GM19043 (cell line): ENCODE measurements around the gene ZNF318.
"Not testable (repeated sequence)": the region's sequence is repeated elsewhere in the genome, so short reads cannot be mapped to it uniquely, and the experiment has no call there.

Experiments
- ATAC-seq: cut with Tn5 transposase; IDR thresholded peaks from one replicate; pipeline ENCODE4 v1.9.1; 2021; ENCODE audit warnings: low read depth; ENCODE audit not compliant: unreplicated experiment

ZNF318 gene, protein sequence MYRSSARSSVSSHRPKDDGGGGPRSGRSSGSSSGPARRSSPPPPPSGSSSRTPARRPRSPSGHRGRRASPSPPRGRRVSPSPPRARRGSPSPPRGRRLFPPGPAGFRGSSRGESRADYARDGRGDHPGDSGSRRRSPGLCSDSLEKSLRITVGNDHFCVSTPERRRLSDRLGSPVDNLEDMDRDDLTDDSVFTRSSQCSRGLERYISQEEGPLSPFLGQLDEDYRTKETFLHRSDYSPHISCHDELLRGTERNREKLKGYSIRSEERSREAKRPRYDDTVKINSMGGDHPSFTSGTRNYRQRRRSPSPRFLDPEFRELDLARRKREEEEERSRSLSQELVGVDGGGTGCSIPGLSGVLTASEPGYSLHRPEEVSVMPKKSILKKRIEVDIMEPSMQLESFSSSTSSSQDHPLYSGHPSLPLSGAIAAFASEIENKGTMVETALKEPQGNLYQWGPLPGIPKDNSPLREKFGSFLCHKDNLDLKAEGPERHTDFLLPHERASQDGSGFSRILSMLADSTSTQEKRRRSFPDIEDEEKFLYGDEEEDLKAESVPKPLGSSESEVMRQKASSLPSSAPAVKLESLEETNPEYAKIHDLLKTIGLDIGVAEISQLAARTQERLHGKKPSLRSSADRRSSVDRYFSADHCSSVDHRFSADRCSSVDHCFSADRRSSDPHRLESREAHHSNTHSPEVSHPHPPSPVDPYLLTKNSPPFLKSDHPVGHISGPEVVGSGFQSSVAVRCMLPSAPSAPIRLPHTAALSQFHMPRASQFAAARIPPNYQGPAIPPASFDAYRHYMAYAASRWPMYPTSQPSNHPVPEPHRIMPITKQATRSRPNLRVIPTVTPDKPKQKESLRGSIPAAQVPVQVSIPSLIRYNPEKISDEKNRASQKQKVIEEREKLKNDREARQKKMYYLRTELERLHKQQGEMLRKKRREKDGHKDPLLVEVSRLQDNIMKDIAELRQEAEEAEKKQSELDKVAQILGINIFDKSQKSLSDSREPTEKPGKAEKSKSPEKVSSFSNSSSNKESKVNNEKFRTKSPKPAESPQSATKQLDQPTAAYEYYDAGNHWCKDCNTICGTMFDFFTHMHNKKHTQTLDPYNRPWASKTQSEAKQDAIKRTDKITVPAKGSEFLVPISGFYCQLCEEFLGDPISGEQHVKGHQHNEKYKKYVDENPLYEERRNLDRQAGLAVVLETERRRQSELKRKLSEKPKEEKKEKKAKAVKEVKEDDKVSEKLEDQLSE (N-terminal part only)

DNA sequence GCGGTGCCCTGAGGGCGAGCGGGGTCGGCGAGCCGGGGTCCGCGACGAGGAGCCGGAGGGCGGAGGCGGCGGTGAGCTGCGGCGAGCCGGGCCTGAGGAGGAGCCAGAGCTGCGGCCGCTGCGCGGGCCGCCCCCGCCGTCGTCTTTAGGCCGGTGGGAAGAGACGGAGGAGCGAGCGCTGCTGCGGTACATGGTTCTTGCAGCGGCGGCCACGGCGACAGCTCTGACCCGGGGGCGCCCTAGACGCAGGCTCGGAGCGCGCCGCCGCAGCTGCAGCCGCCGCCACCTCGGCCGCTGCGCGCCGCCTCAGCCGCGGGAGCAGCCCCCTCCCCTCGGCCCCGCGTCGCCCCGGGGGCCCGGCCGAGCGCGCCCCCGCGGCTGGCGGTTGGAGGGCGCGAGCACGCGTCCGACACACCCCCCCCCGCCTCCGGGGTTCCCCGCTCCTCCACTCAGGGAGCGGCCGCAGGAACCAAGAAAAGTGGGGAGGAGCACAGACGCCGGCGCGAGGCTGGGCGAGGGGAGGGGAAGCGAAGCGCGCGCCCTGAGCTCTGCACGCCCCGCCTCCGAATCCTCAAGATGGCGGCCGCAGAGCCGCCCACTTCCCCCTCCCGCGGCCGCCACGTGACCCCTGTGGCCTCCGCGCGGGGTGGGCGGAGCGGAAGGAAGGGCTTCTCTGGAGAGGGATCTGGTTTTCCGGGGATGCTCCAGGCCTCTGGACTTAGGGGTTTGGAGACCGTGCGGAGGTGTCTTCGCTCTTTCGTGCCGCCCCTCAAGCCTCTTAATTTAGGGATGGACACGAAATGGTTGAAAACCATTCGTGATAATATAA is at the start of gene ZNF318:
Gene ZNF318, minus strand, starts transcription at position 474 of the 829 bp plus-strand sequence. Its CDS starts 282 bp downstream, at position 192.
- peak; percentile 72 for ATAC-seq

DNA sequence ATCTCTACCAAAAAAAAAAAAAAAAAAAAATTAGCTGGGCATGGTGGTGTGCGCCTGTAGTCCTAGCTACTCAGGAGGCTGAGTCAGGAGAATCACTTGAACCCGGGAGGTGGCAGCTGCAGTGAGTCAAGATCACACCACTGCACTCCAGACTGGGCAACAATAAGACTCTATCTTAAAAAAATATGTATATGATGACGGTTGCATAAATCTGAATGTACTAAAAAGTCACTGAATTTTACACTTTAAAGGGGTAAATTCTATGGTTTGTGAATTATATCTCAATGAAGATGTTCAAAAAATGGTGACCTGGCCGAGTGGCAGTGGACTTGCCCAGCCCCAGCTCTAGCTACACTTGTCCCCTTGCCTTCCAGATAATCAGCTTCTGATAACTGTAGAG is 47.5 kb upstream of the ZNF318 start:
- no peak for ATAC-seq

DNA sequence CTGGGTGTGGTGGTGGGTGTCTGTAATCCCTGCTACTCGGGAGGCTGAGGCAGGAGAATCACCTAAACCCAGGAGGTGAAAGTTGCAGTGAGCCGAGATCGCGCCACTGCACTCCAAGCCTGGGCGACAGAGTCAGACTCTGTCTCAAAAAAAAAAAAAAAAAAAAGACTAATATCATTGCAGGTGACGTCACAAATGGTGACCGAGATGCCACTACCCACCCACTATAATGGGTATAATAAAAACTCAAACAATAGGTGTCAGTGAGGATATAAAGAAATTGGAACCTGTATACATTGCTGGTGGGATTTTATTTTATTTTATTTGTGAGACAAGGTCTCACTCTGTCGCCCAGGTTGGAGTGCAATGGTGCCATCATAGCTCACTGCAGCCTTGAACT is 45.8 kb upstream of the ZNF318 start:
- not testable (repeated sequence) for ATAC-seq

DNA sequence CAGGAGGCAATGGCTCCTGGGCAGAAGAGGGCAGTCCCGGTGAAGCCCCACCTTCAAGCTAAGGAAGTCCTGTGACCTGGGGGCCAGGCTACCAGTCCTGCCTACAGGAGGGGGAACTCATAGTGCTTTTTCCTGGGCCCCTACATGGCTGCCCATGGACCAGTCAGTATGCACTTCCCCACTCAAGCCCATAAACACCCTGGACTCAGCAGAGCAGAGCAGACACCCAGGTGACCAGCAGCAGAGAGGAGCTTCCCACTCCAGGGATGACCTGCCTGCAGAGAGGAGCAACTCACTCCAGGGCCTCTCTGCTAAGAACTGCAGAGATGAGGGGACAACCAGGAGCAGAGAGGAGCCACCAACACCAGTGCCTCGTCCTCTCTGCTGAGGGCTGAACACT is 43.6 kb upstream of the ZNF318 start:
- ATAC-seq: no peak

DNA sequence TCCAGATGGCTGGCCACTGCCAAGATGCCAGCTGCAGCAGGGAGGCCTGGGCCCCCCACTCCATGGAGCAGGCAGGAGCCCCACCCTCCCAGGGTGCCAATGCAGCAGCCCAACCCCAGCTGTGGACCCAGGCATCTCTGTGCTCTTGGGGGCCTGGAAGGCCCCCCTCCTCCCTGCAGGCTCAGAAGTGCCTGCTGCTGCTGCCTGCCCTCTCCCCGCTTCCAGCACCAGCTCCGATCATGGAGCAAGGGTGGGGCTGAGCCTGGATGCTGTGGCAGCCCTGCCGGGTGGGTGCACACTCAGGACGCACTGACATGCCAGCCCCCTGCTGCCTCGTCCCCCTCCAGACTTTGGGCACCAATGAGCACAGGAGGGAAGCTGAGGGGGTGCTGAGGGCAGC is 43.1 kb upstream of the ZNF318 start:
- ATAC-seq: no peak

DNA sequence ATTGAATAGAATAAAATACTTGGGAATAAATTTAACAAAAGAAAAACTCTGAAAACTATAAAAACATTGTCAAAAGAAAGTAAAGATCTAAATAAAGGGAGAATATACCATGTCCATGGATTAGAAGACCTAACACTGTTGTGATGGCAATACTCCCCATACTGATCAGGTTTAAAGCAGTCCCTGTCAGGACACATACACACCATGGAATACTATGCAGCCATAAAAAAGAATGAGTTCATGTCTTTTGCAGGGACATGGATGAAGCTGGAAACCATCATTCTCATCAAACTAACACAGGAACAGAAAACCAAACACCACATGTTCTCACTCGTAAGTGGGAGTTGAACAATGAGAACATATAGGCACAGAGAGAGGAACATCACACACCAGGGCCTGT is 41.3 kb upstream of the ZNF318 start:
- ATAC-seq: not testable (repeated sequence)

DNA sequence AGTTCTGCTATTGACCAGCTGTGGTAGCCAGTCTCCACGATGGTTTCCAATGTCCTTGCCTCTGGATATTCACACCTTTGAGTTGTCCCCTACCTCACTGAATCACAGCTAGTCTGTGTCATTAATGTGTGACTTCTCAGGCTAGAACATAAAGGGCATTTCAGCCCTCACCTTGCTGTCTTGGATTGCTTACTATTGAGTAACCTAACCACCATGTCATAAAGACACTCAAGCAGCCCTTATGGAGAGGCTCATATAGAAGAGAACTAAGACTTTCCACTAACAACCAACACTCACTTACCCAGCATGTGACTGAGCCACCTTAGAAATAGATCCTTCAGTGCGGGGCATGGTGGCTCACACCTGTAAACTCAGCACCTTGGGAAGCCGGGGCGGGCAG is 38.8 kb upstream of the ZNF318 start:
- no peak for ATAC-seq

DNA sequence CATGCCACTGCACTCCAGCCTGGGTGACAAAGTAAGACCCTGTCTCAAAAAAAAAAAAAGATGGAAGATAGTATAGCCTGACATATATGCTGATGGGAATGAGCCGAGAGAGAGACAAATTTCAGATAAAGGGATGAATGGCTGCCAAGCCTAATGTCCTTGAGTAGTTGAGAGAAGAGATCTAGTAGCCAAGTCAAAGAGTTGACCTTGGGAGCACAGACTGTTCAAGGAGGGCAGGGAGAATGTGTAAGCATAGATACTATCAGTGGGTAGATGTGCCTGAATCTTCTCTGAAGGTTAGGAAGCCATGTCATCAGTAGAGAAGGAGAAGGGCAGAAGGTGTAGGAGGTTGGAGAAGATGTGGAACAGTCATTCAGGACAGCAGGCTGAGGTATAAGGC is 37.8 kb upstream of the ZNF318 start:
- no peak for ATAC-seq

DNA sequence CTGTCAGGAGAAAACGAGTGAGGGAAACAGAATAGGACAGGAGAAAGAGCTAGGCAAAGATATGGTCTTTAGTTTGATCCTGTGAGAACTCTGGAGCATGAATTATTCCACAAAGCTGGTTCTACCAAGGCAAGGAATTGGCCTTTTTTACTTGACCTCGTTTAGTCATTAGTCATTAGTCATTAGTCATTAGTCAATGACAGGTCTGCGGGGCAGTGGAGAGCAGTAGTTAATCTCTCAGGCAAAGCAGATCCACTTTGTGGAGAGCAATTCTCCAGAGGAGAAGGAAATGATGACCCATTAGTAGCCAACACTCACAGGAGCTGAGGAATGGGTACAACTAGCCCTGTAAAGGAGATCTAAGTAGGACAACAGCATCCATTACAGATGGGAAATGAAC is 35.9 kb upstream of the ZNF318 start:
- ATAC-seq: no peak

DNA sequence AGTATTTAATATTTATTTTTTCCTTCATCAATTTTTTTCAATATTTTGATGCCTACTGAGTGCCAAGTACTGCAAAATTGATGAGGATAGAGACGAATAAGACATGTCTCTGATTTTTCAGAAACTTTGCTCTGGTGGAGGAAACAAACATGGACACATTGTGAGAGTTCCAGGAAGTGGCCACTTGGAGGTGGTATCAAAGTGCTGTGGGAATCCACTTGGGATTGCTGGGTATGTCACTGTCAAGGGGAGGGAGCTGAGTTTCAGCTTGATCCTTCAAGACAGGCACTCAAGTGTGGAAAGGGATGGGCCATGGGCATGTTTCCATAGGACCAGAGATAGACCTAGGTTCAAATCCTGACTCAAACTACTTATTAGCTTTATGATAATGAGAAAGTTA is 33.4 kb upstream of the ZNF318 start:
- ATAC-seq: no peak

DNA sequence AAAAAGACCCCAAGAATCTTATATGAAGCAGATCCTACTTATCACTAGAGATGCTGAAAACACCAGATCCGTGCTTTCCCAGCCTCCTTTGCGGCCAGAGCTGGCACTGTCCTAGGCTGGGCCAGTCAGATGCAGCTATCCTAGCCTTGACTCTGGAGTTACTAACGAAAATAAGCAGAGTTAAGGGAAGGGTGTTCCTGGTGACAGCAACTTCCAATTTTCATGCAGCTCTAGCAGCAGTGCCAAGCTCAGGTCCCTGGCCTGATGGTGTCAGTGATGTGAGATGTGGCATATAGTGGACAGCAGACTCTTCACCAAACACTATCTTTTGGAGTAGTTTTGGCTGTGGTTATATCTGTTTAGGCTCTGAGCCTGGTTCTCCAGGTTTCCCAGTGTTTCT is 32.3 kb upstream of the ZNF318 start:
- ATAC-seq: no peak

DNA sequence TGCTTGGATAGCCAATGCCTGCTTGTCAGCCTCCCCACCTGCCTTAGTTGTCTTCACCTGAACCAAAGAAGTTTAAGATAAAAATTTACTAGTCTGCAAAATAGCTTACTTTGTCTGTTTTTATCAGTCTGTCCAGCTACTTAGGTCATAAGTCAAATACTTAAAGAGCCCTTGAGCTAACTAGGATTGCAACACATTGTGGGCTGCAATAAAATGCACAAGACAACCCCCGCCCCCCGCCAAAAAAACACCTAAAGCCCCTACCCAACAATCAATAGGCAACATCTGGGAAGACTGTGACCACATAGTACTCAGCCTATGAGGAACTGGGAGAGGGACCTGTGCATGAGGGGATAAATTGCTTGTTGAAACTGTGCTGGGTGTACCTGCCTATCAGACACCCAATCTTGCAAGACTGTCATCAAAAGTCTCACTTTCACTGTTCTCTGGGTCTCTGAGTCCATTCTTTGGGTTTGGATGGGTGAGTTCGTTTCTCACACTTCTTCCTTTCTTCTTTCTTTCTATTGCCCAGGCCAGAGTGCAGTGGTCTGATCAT is 30.6 kb upstream of the ZNF318 start:
- no peak for ATAC-seq

DNA sequence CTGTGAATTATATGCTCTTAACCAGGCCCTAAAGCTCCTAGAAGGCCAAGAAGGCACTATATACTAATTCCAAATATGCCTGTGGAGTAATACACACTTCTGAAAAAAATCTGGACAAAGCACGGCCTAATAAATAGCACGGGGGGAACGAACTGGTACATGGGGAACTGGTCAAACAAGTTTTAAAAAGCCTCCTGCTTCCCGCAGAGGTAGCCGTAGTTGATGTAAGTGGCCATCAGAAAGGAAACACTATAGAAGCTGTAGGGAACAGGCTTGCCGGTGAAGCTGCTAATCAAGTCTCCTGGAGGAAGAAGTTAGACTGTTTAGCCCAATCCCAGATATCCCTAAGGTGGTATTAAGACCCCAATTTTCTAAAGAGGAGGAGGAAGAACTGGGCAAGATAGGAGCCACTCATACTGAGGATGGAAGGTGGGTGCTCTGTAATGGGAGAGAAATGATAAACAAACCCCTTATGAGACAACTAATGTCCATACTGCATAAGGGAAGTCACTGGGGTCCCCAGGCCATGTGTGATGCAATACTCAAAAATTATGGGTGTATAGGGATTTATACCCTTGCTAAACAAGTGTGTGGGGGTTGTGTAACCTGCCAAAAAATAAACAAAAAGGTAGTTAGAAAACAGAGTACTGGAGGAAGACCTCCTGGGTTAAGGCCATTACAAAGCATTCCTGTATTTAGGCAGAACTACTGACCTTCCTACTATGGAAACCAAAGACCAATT is 27.1 kb upstream of the ZNF318 start:
- ATAC-seq: no peak

DNA sequence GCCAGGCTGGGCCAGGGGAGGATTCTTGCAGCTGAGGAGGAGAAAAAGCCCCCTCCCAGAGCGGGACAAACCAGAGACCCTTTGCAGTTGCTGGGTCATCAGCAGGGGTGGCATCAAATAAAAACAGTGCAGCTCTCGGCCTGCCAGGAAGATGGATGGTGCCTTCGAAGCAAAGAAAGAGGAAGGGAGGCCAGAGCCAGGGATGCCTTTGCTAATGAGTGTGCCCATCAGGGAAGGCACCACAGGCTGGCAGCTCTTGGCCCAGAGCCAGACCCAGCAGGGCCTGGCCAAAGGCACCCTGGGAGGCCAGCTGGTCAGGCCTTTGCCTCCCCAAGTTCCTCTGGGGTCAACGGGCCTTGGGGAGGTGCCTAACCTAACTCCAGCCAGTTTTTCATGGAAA is 26.3 kb upstream of the ZNF318 start:
- ATAC-seq: no peak

DNA sequence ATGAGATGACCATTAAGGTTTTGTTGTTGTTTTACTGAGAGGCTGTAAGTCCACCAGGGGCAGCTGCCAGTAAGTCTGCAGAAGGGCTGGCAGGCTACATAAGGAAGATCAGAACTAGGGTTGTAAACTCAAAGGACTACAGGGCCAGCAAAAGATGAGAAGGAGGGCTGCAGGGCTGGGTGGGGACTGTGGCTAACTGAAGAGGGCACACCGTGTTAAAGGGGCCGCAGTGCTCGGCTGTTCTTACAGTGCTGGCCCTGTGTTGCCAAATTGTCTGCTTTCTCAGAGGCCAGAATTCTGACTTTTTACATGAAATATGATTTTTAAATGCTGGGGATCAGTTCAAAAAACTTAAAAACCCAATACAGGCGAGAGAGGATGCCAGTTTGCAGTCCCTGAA is 25.5 kb upstream of the ZNF318 start:
- ATAC-seq: no peak

DNA sequence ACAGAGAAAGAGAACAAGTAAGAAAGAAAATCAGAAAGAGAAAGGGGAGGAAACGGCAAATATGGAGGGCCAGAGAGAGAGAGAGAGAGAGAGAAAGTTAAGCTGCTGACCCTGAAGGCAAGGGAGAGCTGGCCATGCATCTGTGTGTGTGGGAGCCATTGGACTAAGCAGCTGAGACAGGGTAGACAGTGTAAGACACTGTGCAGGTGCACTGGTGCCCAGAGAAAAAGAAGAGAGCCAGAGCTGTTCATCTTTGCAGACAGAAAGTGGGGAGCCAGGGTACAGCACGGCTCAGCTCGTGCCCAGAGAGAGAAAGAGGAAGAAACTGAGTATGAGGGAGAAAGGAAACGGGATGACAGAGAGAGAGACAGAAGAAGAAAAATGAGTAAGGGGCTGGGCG is 24.2 kb upstream of the ZNF318 start:
- ATAC-seq: no peak

DNA sequence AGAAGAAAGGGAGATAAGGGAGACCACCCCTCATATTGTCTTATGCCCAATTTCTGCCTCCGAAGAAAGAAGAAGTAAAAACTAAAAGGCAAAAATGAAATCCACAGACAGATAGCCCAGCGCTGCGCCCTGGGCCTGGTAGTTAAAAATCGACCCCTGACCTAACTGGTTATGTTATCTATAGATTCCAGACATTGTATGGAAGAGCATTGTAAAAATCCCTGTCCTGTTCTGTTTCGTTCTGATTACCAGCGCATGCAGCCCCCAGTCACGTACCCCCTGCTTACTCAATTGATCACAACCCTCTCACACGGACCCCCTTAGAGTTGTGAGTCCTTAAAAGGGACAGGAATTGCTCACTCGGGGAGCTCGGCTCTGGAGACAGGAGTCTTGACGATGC is 23.7 kb upstream of the ZNF318 start:
- not testable (repeated sequence) for ATAC-seq

DNA sequence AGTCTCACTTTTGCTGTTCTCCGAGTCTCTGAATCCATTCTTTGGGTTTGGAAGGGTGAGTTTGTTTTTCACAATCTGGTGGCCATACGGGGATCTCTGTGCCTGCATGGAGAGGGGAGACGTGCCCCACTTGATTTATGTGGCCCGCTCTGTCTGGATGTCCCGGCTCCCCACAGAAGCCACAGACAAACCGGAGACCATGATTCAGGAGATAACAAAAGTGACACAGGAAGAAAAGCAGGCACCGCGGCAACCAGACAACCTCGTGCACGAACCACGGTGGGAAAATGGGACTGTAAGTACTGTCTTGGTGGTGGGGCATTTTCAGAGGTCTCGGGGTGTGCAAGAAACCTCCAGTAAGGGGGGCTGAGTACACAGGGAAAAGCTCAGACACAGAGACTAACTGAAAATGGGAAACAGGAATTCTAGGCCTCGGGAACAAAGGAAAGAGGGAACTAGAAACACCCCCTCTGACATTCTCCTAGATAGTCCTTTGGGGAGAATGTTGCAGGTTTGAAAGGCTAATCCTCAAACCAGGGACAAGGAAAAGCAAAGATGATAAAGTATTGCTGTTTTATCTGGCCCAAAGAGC is 22.1 kb upstream of the ZNF318 start:
- ATAC-seq: no peak
